OCI-LY1 (cell line): ENCODE measurements around the gene TTC4.

Experiments
- H2AFZ ChIP-seq: fragments of 200-600 bp; sonication (generic), shearing (Covaris generic); 2 replicates; pipeline ENCODE4 v1.6.0; 2014; ENCODE audit warnings: antibody characterized with exemption, mild to moderate bottlenecking, low read length
- H3F3A ChIP-seq: fragments of 200-600 bp; sonication (generic), shearing (Covaris generic); 2 replicates; pipeline ENCODE4 v1.6.0; 2014; ENCODE audit warnings: mild to moderate bottlenecking, antibody characterized with exemption, low read length, moderate library complexity; ENCODE audit not compliant: insufficient read depth
- H3K27ac ChIP-seq: fragments of 200-600 bp; sonication (generic); 2 replicates; pipeline ENCODE4 v1.5.1; 2014; ENCODE audit warnings: low read length, mixed run types, mild to moderate bottlenecking, low read depth; ENCODE audit not compliant: poor library complexity, severe bottlenecking
- H3K27me3 ChIP-seq: fragments of 200-600 bp; sonication (generic); 2 replicates; pipeline ENCODE4 v1.6.0; 2014; ENCODE audit warnings: antibody characterized with exemption, mild to moderate bottlenecking, low read length, moderate library complexity; ENCODE audit not compliant: insufficient read depth
- H3K36me3 ChIP-seq: fragments of 200-600 bp; sonication (generic); 2 replicates; pipeline ENCODE4 v1.6.1; 2014; ENCODE audit warnings: mild to moderate bottlenecking, antibody characterized with exemption, low read length, moderate library complexity, mixed read lengths; ENCODE audit not compliant: insufficient read depth
- H3K4me1 ChIP-seq: fragments of 200-600 bp; sonication (generic); 2 replicates; pipeline ENCODE4 v1.5.1; 2014; ENCODE audit warnings: mild to moderate bottlenecking, low read length, moderate library complexity; ENCODE audit not compliant: insufficient read depth, severe bottlenecking
- H3K4me2 ChIP-seq: fragments of 200-600 bp; sonication (generic), shearing (Covaris generic); 2 replicates; pipeline ENCODE4 v1.6.1; 2014; ENCODE audit warnings: low read length
- H3K4me3 ChIP-seq: fragments of 200-600 bp; sonication (generic); 2 replicates; pipeline ENCODE4 v1.5.1; 2014; ENCODE audit warnings: low read length, low read depth, mild to moderate bottlenecking, mixed read lengths; ENCODE audit not compliant: poor library complexity, severe bottlenecking
- H3K79me2 ChIP-seq: fragments of 200-600 bp; shearing (Covaris generic); 2 replicates; pipeline ENCODE4 v1.6.1; 2016; ENCODE audit warnings: mixed run types, low read length, mixed read lengths; ENCODE audit not compliant: insufficient read depth
- H3K9ac ChIP-seq: fragments of 200-600 bp; sonication (generic), shearing (Covaris generic); 2 replicates; pipeline ENCODE4 v1.6.1; 2014; ENCODE audit warnings: mild to moderate bottlenecking, low read length, mixed read lengths
- H3K9me2 ChIP-seq: fragments of 200-600 bp; sonication (generic), shearing (Covaris generic); 2 replicates; pipeline ENCODE4 v1.6.1; 2014; ENCODE audit warnings: low read depth, mild to moderate bottlenecking, low read length, mixed read lengths
- H3K9me3 ChIP-seq: fragments of 200-600 bp; shearing (Covaris generic); 2 replicates; pipeline ENCODE4 v1.6.1; 2014; ENCODE audit warnings: low read length, mixed read lengths
- H4K20me1 ChIP-seq: fragments of 200-600 bp; sonication (generic), shearing (Covaris generic); 2 replicates; pipeline ENCODE4 v1.6.0; 2016; ENCODE audit warnings: mild to moderate bottlenecking, low read length; ENCODE audit not compliant: insufficient read depth
- EZH2 ChIP-seq: fragments of 200-600 bp; sonication (generic), shearing (Covaris generic); IDR thresholded peaks from 2 replicates; pipeline ENCODE4 v1.8.0; 2017; ENCODE audit warnings: borderline replicate concordance, mixed run types, mild to moderate bottlenecking, antibody characterized with exemption, low read length, moderate library complexity, mixed read lengths
- TF ChIP-seq, protein P1 (sequence below): fragments of 200-600 bp; sonication (generic), shearing (Covaris generic); IDR thresholded peaks from 2 replicates; pipeline ENCODE4 v1.5.1; 2017; ENCODE audit warnings: mild to moderate bottlenecking, antibody characterized with exemption, low read length, moderate library complexity, mixed read lengths

The TTC4 gene

DNA sequence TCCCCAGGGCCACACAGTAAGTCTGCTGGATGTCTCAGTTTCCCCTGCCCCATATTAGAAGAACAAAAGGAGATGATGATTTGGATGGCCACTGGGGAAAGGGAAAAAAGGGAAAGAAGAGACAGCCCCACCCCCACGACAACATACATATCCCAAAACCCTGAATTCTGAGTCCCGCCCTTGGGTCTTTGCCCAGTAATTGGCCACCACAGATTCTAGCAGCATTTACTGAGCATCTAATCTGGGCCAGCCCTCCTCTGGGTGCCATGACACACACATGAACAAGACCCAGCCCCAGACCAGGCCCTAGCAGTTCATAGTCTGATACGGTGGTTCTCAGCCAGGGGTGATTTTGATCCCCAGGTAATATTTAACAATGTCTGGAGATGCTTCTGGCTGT, 5.2 kb upstream of the TTC4 start:
- Histone ChIP-seq H3K36me3 (no peaks in the 10 kb centered on the region), H3K79me2 (no peaks in the 10 kb centered on the region), H3K27me3 (0 out of 2 replicates have a peak, but pooled peaks cover 3% of the 10 kb centered on the region), H3K9ac (no peak overlapping the region), H3K4me2 (no peak overlapping the region), H3K9me2 (no peaks in the 10 kb centered on the region), H3K4me3 (no peak overlapping the region), H3K27ac (no peak overlapping the region), H3K4me1 (peaks cover 4% of the 10 kb centered on the region), H3K9me3 (no peaks in the 10 kb centered on the region), H4K20me1 (no peaks in the 10 kb centered on the region), H2AFZ (no peak overlapping the region), H3F3A (no peaks in the 10 kb centered on the region)
- TF ChIP-seq, protein P1, sequence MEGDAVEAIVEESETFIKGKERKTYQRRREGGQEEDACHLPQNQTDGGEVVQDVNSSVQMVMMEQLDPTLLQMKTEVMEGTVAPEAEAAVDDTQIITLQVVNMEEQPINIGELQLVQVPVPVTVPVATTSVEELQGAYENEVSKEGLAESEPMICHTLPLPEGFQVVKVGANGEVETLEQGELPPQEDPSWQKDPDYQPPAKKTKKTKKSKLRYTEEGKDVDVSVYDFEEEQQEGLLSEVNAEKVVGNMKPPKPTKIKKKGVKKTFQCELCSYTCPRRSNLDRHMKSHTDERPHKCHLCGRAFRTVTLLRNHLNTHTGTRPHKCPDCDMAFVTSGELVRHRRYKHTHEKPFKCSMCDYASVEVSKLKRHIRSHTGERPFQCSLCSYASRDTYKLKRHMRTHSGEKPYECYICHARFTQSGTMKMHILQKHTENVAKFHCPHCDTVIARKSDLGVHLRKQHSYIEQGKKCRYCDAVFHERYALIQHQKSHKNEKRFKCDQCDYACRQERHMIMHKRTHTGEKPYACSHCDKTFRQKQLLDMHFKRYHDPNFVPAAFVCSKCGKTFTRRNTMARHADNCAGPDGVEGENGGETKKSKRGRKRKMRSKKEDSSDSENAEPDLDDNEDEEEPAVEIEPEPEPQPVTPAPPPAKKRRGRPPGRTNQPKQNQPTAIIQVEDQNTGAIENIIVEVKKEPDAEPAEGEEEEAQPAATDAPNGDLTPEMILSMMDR = no peak
- no peak for TF ChIP-seq EZH2

- Histone ChIP-seq H3K4me2 (no peak overlapping the region), H3K9me2 (no peaks in the 10 kb centered on the region), H3F3A (no peaks in the 10 kb centered on the region), H3K9ac (no peak overlapping the region), H3K4me3 (no peak overlapping the region), H3K27me3 (0 out of 2 replicates have a peak, but pooled peaks cover 3% of the 10 kb centered on the region), H3K9me3 (no peaks in the 10 kb centered on the region), H3K36me3 (no peaks in the 10 kb centered on the region), H3K79me2 (0 out of 2 replicates have a peak, but pooled peaks cover 1% of the 10 kb centered on the region), H3K4me1 (peaks cover 5% of the 10 kb centered on the region), H3K27ac (no peak overlapping the region), H2AFZ (no peak overlapping the region), H4K20me1 (no peaks in the 10 kb centered on the region)
- no peak for TF ChIP-seq EZH2
- TF ChIP-seq, protein P1 = no peak
These were observed 4.8 kb upstream of the TTC4 start for GRCh38 chr1:54710841-54711240.

DNA sequence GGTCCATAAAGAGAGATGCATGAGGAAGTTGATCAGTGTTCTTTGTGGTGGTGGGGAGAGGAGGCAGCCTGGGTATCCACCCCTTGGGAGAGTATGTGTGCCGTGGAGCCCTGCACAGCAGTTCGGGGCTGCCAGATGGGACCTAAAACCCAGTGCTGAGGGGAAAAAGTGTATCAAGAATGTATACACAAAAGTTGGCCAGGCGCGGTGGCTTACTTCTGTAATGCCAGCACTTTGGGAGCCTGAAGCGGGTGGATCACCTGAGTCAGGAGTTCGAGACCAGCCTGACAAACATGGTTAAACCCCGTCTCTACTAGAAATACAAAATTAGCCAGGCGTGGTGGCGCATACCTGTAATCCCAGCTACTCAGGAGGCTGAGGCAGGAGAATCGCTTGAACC, 4.1 kb upstream of the TTC4 start:
- Histone ChIP-seq H3K27ac (no peak overlapping the region), H3K4me1 (peaks cover 9% of the 10 kb centered on the region), H3K9me3 (no peaks in the 10 kb centered on the region), H3K4me2 (no peak overlapping the region), H3K4me3 (no peak overlapping the region), H4K20me1 (no peaks in the 10 kb centered on the region), H3K9ac (no peak overlapping the region), H3K36me3 (no peaks in the 10 kb centered on the region), H3K79me2 (peaks cover 8% of the 10 kb centered on the region), H3K9me2 (no peaks in the 10 kb centered on the region), H3F3A (no peaks in the 10 kb centered on the region), H2AFZ (no peak overlapping the region), H3K27me3 (0 out of 2 replicates have a peak, but pooled peaks cover 3% of the 10 kb centered on the region)
- no peak for TF ChIP-seq EZH2
- TF ChIP-seq, protein P1 = no peak
